PC-9 (cell line): Measurements from ENCODE around the gene CAPN5.

Experiments used
- EZH2 ChIP-seq: fragments of 200-600 bp; sonication (generic); IDR thresholded peaks from 2 replicates; pipeline ENCODE4 v1.8.0; 2017; ENCODE audit warnings: antibody characterized with exemption, low read depth
- TF ChIP-seq, protein P1 (sequence below): fragments of 200-600 bp; sonication (generic); conservative IDR thresholded peaks from 2 replicates; pipeline ENCODE4 v1.6.1; 2017; ENCODE audit warnings: mixed run types, antibody characterized with exemption, mild to moderate bottlenecking, moderate library complexity

DNA sequence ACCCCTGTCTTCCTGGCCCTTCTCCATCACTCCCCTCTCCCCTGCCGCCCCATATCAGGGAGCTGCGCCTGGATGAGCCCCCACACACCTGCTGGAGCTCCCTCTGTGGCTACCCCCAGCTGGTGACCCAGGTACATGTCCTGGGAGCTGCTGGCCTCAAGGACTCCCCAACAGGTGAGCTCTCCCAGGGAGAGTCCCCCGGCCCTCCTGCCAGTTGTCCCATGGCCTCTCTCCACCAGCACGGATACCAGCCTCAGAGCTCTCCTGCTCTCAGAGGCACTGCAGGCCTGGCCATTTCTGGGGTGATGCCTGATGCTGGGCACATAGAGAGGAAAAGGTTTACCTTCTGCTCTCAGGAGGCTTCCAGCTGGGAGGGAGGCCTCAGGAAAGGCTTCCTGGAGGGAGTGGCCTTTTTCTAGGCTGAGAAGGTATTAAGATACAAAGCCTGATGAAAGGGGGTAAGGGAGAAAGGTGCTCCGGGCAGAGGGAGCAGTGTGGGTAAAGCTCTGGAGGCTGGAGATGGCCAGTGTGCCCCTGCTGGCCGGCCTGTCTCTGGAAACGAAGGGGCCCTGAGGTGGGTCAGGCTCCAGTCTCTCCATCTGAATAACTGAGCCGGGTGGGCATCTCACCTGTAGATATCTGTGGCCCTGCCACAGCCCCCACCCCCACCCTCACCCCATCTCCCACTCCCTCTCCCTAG is 55.3 kb downstream of the CAPN5 start:
- no peak for TF ChIP-seq EZH2
- TF ChIP-seq, protein P1, sequence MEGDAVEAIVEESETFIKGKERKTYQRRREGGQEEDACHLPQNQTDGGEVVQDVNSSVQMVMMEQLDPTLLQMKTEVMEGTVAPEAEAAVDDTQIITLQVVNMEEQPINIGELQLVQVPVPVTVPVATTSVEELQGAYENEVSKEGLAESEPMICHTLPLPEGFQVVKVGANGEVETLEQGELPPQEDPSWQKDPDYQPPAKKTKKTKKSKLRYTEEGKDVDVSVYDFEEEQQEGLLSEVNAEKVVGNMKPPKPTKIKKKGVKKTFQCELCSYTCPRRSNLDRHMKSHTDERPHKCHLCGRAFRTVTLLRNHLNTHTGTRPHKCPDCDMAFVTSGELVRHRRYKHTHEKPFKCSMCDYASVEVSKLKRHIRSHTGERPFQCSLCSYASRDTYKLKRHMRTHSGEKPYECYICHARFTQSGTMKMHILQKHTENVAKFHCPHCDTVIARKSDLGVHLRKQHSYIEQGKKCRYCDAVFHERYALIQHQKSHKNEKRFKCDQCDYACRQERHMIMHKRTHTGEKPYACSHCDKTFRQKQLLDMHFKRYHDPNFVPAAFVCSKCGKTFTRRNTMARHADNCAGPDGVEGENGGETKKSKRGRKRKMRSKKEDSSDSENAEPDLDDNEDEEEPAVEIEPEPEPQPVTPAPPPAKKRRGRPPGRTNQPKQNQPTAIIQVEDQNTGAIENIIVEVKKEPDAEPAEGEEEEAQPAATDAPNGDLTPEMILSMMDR, result no peak
